ENCODE data around the gene SEC23A.
A peak's percentile ranks its signal among the peaks of the same experiment; 100 is the strongest.
"Not testable (repeated sequence)": the region's sequence is repeated elsewhere in the genome, so short reads cannot be mapped to it uniquely, and the experiment has no call there.

DNA sequence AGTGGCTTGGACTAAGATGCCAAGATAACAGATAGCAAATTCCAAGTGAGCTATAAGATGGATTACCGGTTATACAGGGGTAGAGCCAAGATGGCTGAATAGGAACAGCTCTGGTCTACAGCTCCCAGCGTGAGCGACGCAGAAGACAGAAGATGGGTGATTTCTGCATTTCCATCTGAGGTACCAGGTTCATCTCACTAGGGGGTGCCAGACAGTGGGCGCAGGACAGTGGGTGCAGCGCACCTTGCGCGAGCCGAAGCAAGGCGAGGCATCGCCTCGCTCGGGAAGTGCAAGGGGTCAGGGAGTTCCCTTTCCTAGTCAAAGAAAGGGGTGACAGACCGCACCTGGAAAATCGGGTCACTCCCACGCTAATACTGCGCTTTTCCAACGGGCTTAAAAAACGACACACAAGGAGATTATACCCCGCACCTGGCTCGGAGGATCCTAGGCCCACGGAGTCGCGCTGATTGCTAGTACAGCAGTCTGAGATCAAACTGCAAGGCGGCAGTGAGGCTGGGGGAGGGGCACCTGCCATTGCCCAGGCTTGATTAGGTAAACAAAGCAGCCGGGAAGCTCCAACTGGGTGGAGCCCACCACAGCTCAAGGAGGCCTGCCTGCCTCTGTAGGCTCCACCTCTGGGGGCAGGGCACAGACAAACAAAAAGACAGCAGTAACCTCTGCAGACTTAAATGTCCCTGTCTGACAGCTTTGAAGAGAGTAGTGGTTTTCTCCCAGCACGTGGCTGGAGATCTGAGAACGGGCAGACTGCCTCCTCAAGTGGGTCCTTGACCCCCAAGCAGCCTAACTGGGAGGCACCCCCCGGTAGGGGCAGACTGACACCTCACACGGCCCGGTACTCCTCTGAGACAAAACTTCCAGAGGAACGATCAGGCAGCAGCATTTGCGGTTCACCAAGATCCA, 85.7 kb downstream of the SEC23A start:
- TF ChIP-seq, protein P1, sequence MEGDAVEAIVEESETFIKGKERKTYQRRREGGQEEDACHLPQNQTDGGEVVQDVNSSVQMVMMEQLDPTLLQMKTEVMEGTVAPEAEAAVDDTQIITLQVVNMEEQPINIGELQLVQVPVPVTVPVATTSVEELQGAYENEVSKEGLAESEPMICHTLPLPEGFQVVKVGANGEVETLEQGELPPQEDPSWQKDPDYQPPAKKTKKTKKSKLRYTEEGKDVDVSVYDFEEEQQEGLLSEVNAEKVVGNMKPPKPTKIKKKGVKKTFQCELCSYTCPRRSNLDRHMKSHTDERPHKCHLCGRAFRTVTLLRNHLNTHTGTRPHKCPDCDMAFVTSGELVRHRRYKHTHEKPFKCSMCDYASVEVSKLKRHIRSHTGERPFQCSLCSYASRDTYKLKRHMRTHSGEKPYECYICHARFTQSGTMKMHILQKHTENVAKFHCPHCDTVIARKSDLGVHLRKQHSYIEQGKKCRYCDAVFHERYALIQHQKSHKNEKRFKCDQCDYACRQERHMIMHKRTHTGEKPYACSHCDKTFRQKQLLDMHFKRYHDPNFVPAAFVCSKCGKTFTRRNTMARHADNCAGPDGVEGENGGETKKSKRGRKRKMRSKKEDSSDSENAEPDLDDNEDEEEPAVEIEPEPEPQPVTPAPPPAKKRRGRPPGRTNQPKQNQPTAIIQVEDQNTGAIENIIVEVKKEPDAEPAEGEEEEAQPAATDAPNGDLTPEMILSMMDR (IDR thresholded peaks at IDR 0.05; ENCODE audit: control extremely low read depth in 1 of 3, insufficient read depth in 1 of 3, low read depth in 1 of 3, low read length in 3 of 3), result not testable (repeated sequence)
- not testable (repeated sequence) for TF ChIP-seq CEBPB (IDR thresholded peaks at IDR 0.05; ENCODE audit: low read depth, low read length); SIRT6 (IDR thresholded peaks at IDR 0.05; ENCODE audit: low read length); JUN (IDR thresholded peaks at IDR 0.05; ENCODE audit: low read depth, low read length); POLR2A (IDR thresholded peaks at IDR 0.05; ENCODE audit: control extremely low read depth in 1 of 2, low read depth in 2 of 2, low read length in 2 of 2); POLR2AphosphoS5 (IDR thresholded peaks at IDR 0.05; ENCODE audit: low read depth, low read length); KDM4A (IDR thresholded peaks at IDR 0.05; ENCODE audit: low read depth, low read length, severe bottlenecking); SUZ12 (IDR thresholded peaks at IDR 0.05; ENCODE audit: low read length); EZH2 (IDR thresholded peaks at IDR 0.05; ENCODE audit: low read depth, low read length, severe bottlenecking); POU5F1 (IDR thresholded peaks at IDR 0.05; ENCODE audit: low read depth, low read length); SP2 (IDR thresholded peaks at IDR 0.05; ENCODE audit: low read length)
- TF ChIP-seq ASH2L (IDR thresholded peaks at IDR 0.05; ENCODE audit: low read length) (peak; percentile 62), RBBP5 (IDR thresholded peaks at IDR 0.05; ENCODE audit: borderline replicate concordance, low read depth, low read length) (0 out of 2 replicates have a peak, but pooled peaks have one; percentile 64)
- TF ChIP-seq, protein P2, sequence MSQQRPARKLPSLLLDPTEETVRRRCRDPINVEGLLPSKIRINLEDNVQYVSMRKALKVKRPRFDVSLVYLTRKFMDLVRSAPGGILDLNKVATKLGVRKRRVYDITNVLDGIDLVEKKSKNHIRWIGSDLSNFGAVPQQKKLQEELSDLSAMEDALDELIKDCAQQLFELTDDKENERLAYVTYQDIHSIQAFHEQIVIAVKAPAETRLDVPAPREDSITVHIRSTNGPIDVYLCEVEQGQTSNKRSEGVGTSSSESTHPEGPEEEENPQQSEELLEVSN (IDR thresholded peaks at IDR 0.05), result not testable (repeated sequence)

Measured in H1 (cell line).